Right atrium auricular region (tissue), 2 donors: ENCODE results near the gene CTNNBIP1. TPM values are rescaled to one million over a fixed set of nuclear protein-coding genes. Genes with fewer than 3 reads are reported as not detected.

ENCODE experiments used
- DNase-seq: peaks from one replicate; pipeline ENCODE4 v3.0.0-alpha.2; 2019; ENCODE audit warnings: low spot score
- H3K27ac ChIP-seq, 2 donors: fragments of 200-600 bp; sonication (generic); 1 replicate in 1 of 2; 2 replicates in 1 of 2; pipeline ENCODE4 v1.5.1; 2016 to 2019
- H3K27me3 ChIP-seq, 2 donors: fragments of 200-600 bp; sonication (generic); one replicate each; pipeline versions ENCODE4 v1.5.1 to v1.6.0; 2017 to 2019
- H3K36me3 ChIP-seq: fragments of 200-600 bp; sonication (generic); one replicate; pipeline ENCODE4 v1.5.1; 2016
- H3K4me1 ChIP-seq, 2 donors: fragments of 200-600 bp; sonication (generic); one replicate each; pipeline versions ENCODE4 v1.5.1 to v1.6.0; 2017 to 2019
- H3K4me3 ChIP-seq, 2 donors: fragments of 200-600 bp; sonication (generic); 1 replicate in 1 of 2; 2 replicates in 1 of 2; pipeline ENCODE4 v1.5.1; 2017 to 2019; ENCODE audit warnings: mild to moderate bottlenecking in 1 of 2, moderate library complexity in 1 of 2
- H3K9me3 ChIP-seq, 2 donors: fragments of 200-600 bp; sonication (generic); one replicate each; pipeline ENCODE4 v1.5.1; 2019
- CTCF ChIP-seq, 2 donors: fragments of 200-600 bp; sonication (generic); IDR thresholded peaks; one replicate each; pipeline ENCODE4 v1.5.1; 2019; ENCODE audit warnings: antibody characterized with exemption in 2 of 2
- total RNA-seq, 2 donors: library from RNA; depleted of rRNA; stranded (reverse); fragments of >200 nt; gene quantifications; one replicate each; pipeline ENCODE4 v1.1.0, GENCODE V29; 2016

Gene CTNNBIP1
- total RNA-seq, 2 donors from 2014 or later: 22.3 to 31.9 TPM

DNA sequence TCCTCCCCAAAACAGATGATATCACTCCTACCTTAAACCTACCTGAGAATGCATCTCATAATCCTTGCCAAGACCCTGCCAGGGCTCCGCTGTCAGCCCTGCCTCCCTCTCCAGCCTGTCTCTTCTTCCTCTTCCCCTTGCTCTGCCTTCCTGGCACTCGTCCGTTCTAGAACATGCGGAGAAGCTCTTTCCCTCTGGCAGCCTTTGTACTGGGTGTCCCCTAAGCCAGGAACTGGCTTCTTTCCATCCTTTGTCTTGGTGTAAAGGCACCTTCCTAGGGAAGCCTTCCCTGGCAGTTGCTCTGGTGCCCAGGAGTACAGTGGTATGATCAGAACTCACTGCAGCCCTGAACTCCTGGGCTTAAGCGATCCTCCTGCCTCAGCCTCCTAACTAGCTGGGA is 36.1 kb downstream of the CTNNBIP1 start:
- DNase-seq: no peak
- H3K9me3 ChIP-seq: no peaks in the 10 kb centered on the region
- H3K27me3 ChIP-seq: no peaks in the 10 kb centered on the region
- H3K4me3 ChIP-seq: no peak overlapping the region
- H3K27ac ChIP-seq: no peak overlapping the region
- H3K36me3 ChIP-seq: peaks cover 25% of the 10 kb centered on the region
- peaks cover 0 to 19% of the 10 kb centered on the region in 2 donors for H3K4me1 ChIP-seq
- TF ChIP-seq CTCF (IDR thresholded peaks at IDR 0.05): no peak

DNA sequence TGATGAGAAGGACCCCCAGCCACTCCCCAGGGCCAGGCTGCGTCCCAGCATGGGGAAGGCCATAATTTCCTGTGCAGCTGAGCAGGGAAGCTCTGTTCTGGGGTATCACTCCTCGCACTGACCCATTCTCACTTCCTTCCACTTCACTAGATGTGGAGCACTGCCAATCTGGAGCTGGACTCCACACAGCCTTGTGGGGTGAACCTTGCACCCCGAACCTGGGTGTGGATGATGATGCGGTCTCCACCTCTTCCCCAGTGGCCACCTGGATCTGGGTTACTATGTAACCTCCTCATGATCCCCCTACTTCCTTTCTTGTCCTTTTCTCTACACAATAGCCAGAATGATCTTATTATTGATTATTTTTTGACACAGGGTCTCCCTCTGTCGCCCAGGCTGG is 36.7 kb downstream of the CTNNBIP1 start:
- TF ChIP-seq CTCF (IDR thresholded peaks at IDR 0.05): no peak
- Histone ChIP-seq H3K4me3 (no peak overlapping the region), H3K4me1 (peaks cover 0 to 19% of the 10 kb centered on the region in 2 donors), H3K27ac (no peak overlapping the region), H3K36me3 (peaks cover 28% of the 10 kb centered on the region), H3K27me3 (no peaks in the 10 kb centered on the region), H3K9me3 (no peaks in the 10 kb centered on the region)
- no peak for DNase-seq

DNA sequence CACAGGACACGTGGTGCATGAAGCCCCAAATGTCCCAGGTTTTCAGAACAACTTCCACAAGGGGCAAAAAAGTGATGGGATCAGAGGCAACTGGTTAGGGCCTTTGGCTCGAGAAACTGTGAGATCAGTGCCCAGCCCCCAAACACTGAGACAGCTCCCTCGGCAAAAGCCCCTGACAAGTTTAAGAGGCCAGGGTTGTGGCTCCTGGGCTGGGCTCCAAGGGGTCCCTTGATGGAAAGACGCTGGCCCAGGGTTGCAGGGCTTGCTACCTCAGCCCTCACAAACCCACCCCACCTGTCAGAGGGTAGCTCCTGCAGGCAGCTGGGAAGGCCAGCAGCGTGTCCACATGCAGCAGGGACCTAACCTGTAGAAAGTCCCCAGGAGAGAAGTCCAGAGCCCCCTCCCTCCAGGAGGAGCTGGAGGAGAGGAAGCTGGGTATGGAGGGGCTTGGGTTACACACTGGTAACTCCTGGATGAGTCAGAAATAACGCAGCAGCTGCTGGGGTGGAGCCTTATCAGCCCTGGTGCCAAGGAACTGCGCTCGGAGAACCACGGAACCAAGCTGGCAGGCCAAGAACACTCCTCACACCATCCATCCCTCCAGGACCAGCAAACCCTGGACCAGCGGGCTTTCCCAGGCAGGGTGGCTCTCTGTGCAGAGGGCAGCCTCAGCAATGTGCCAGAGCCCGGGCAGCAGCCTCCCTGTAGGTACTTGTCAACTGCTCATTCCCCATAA is 37.5 kb downstream of the CTNNBIP1 start:
- H3K36me3 ChIP-seq: peaks cover 28% of the 10 kb centered on the region
- H3K27me3 ChIP-seq: no peaks in the 10 kb centered on the region
- no peak for DNase-seq
- no peaks in the 10 kb centered on the region for H3K9me3 ChIP-seq
- no peak for TF ChIP-seq CTCF (IDR thresholded peaks at IDR 0.05)
- peaks cover 0 to 19% of the 10 kb centered on the region in 2 donors for H3K4me1 ChIP-seq
- no peak overlapping the region for H3K27ac ChIP-seq
- no peak overlapping the region for H3K4me3 ChIP-seq

GRCh38 chr1:9871707-9872425 is 38.2 kb downstream of the CTNNBIP1 start:
- no peak for TF ChIP-seq CTCF (IDR thresholded peaks at IDR 0.05)
- no peaks in the 10 kb centered on the region for H3K27me3 ChIP-seq
- no peak overlapping the region for H3K27ac ChIP-seq

GRCh38 chr1:9871021-9871420 is 39.0 kb downstream of the CTNNBIP1 start:
- H3K36me3 ChIP-seq: peaks cover 28% of the 10 kb centered on the region
- DNase-seq: no peak
- H3K27ac ChIP-seq: no peak overlapping the region
- no peaks in the 10 kb centered on the region for H3K27me3 ChIP-seq
- H3K4me1 ChIP-seq: peaks cover 0 to 14% of the 10 kb centered on the region in 2 donors
- H3K4me3 ChIP-seq: no peak overlapping the region
- no peaks in the 10 kb centered on the region for H3K9me3 ChIP-seq
- TF ChIP-seq CTCF (IDR thresholded peaks at IDR 0.05): no peak

More at GRCh38 chr1:9871707-9872425, 38.2 kb downstream of the CTNNBIP1 start:
- no peak for DNase-seq
- peaks cover 28% of the 10 kb centered on the region for H3K36me3 ChIP-seq
- H3K4me3 ChIP-seq: no peak overlapping the region
- no peaks in the 10 kb centered on the region for H3K9me3 ChIP-seq
- H3K4me1 ChIP-seq: peaks cover 0 to 14% of the 10 kb centered on the region in 2 donors
